T-cell (primary cell): ENCODE data around the gene WWC1. TPM values are rescaled to one million over a fixed set of nuclear protein-coding genes. Genes with fewer than 3 reads are reported as not detected.

Experiments
- ATAC-seq, 4 experiments: fragments of 200-7000 bp in 3 of 4; fragments of 150-1000 bp in 1 of 4; cut with Tn5 transposase; replicated peaks in 1 of 4; 1 replicate in 3 of 4; 2 replicates in 1 of 4; pipeline ENCODE4 v1.10.0; 2021; ENCODE audit warnings: moderate library complexity in 3 of 4, mild to moderate bottlenecking in 2 of 4, moderate number of reproducible peaks in 1 of 4
- CTCF ChIA-PET, 2 donors: fragments of 300-600 bp; sonication (Branson Sonifier 250); formaldehyde crosslinking; loops; one replicate each; lab custom pipeline; 2022; ENCODE audit warnings: antibody characterized with exemption in 2 of 2; lab: Charles Lee
- POLR2A ChIA-PET, 2 donors: fragments of 300-600 bp; sonication (Branson Sonifier 250); formaldehyde crosslinking; loops; one replicate each; lab custom pipeline; 2022; ENCODE audit warnings: antibody characterized with exemption in 2 of 2; lab: Charles Lee
- DNase-seq, 35 experiments: peaks; one replicate each; pipeline versions ENCODE4 v3.0.0 to v3.0.0-alpha.2; 2013 to 2023
- H3K27ac ChIP-seq: one replicate; pipeline ENCODE4 v1.5.1; 2013; ENCODE audit warnings: low read length
- H3K27me3 ChIP-seq, 2 experiments: replicated peaks in 1 of 2; 1 replicate in 1 of 2; 2 replicates in 1 of 2; pipeline versions ENCODE4 v1.6.1 to v1.7.0; 2013; ENCODE audit warnings: low read length in 1 of 2, mixed read lengths in 1 of 2; ENCODE audit not compliant: control insufficient read depth in 2 of 2, insufficient read depth in 2 of 2; ENCODE audit errors: extremely low read depth in 1 of 2
- H3K36me3 ChIP-seq, 2 donors: 1 replicate in 1 of 2; 2 replicates in 1 of 2; pipeline versions ENCODE4 v1.6.1 to v1.7.0; 2013; ENCODE audit warnings: low read length in 1 of 2; ENCODE audit not compliant: control insufficient read depth in 2 of 2, insufficient read depth in 1 of 2; ENCODE audit errors: extremely low read depth in 1 of 2
- H3K4me1 ChIP-seq, 2 experiments: 1 replicate in 1 of 2; 2 replicates in 1 of 2; pipeline versions ENCODE4 v1.6.1 to v1.7.0; 2013; ENCODE audit warnings: low read length in 2 of 2, mixed read lengths in 1 of 2; ENCODE audit not compliant: insufficient read depth in 2 of 2, control insufficient read depth in 1 of 2; ENCODE audit errors: extremely low read depth in 1 of 2
- H3K4me3 ChIP-seq, 2 donors: 1 replicate in 1 of 2; 2 replicates in 1 of 2; pipeline versions ENCODE4 v1.5.1 to v1.7.0; 2013; ENCODE audit warnings: mild to moderate bottlenecking in 2 of 2, low read length in 1 of 2, moderate library complexity in 1 of 2; ENCODE audit not compliant: control insufficient read depth in 1 of 2; ENCODE audit errors: extremely low read depth in 1 of 2
- H3K9me3 ChIP-seq: 2 replicates; pipeline ENCODE4 v1.7.0; 2013
- H3K27ac Mint-ChIP-seq, 2 donors: one replicate each; pipeline ENCODE4 v1.8.0; 2020 to 2021; ENCODE audit warnings: mild to moderate bottlenecking in 2 of 2, mixed read lengths in 2 of 2
- H3K27me3 Mint-ChIP-seq, 2 donors: one replicate each; pipeline ENCODE4 v1.8.0; 2021 to 2022; ENCODE audit warnings: mixed read lengths in 2 of 2
- H3K36me3 Mint-ChIP-seq: one replicate; pipeline ENCODE4 v1.8.0; 2021; ENCODE audit warnings: mixed read lengths
- H3K4me1 Mint-ChIP-seq, 3 donors: one replicate each; pipeline ENCODE4 v1.8.0; 2020 to 2022; ENCODE audit warnings: mixed read lengths in 3 of 3, mild to moderate bottlenecking in 1 of 3
- H3K4me3 Mint-ChIP-seq, 3 donors: one replicate each; pipeline ENCODE4 v1.8.0; 2020 to 2022; ENCODE audit warnings: mild to moderate bottlenecking in 3 of 3, mixed read lengths in 3 of 3, moderate library complexity in 3 of 3
- H3K9me3 Mint-ChIP-seq, 3 donors: one replicate each; pipeline ENCODE4 v1.8.0; 2020 to 2022; ENCODE audit warnings: mixed read lengths in 3 of 3
- WGBS: methylation state at CpG from one replicate; pipeline ENCODE4 v1.1.5; 2013; ENCODE audit warnings: missing lambda C conversion rate; ENCODE audit not compliant: insufficient coverage; 5-methylcytosine and 5-hydroxymethylcytosine counted together
- total RNA-seq, 35 experiments: library from RNA in 6 of 35; stranded (reverse) in 6 of 35; fragments of 120-200 nt in 1 of 35; gene quantifications; one replicate each; pipeline versions ENCODE4 v1.2.1 to v1.2.4 and lab custom pipeline; 2013 to 2026

WWC1 gene
- total RNA-seq, 5 donors from 2014 or later (not counting 1 experiment from before 2014, with no cell fraction given): 0.83 to 2.0 (median 1.6) TPM

GRCh38 chr5:168423478-168423877, 132.0 kb downstream of the WWC1 start:
- CTCF ChIA-PET: interaction anchor here in 1 of 2 donors (0.7 kb wide), 1 partner anchor 347 kb away, joined by 7 read pairs; no protein-coding TSS in a partner anchor

DNA sequence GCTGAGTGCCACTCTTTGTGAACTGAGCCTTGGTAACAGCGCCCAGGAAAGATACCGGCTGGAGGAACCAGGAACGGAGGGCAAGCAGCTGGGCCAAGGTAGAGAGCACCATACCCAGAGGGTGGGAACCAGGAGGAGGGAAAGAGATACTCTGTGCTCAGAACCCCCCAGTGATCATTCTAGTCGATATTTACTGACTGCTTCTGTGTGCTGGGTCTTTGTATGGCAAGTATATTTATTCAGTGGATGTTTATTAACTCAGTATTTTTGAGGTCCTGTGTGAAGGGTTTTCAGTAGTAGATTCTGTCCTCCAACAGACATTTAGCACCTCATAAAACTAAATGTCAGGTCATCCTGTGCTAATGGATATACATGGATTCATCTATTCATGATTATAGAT, 132.5 kb downstream of the WWC1 start:
- no peaks in the 10 kb centered on the region for H3K9me3 ChIP-seq
- H3K27ac Mint-ChIP-seq: no peak overlapping the region
- no peak for DNase-seq
- H3K36me3 Mint-ChIP-seq: no peaks in the 10 kb centered on the region
- no peak for ATAC-seq
- CTCF ChIA-PET: no interaction called here
- H3K4me3 ChIP-seq: no peak overlapping the region
- WGBS: no CpG with 5 or more reads among the region's 4 CpGs
- H3K36me3 ChIP-seq: no peaks in the 10 kb centered on the region
- H3K27me3 ChIP-seq: peaks cover 0 to 7% of the 10 kb centered on the region in 2 experiments
- H3K27ac ChIP-seq: no peak overlapping the region
- H3K9me3 Mint-ChIP-seq: no peaks in the 10 kb centered on the region
- POLR2A ChIA-PET: interaction anchor here in 1 of 2 donors (0.7 kb wide), 1 partner anchor 8 kb away, joined by 3 read pairs; no protein-coding TSS in a partner anchor
- H3K4me1 ChIP-seq: no peaks in the 10 kb centered on the region
- H3K27me3 Mint-ChIP-seq: peaks cover 0 to 13% of the 10 kb centered on the region in 2 donors
- no peak overlapping the region for H3K4me3 Mint-ChIP-seq
- H3K4me1 Mint-ChIP-seq: no peaks in the 10 kb centered on the region

More at GRCh38 chr5:168423478-168423877, 132.0 kb downstream of the WWC1 start:
- WGBS: 89% methylated on average over 6 of the region's 9 CpGs
- Mint-ChIP-seq H3K4me3 (no peak overlapping the region), H3K4me1 (no peaks in the 10 kb centered on the region), H3K36me3 (no peaks in the 10 kb centered on the region), H3K27me3 (peaks cover 0 to 13% of the 10 kb centered on the region in 2 donors), H3K9me3 (no peaks in the 10 kb centered on the region), H3K27ac (no peak overlapping the region)
- Histone ChIP-seq H3K27ac (no peak overlapping the region), H3K27me3 (peaks cover 0 to 10% of the 10 kb centered on the region in 2 experiments), H3K4me1 (no peaks in the 10 kb centered on the region), H3K4me3 (no peak overlapping the region), H3K9me3 (no peaks in the 10 kb centered on the region), H3K36me3 (no peaks in the 10 kb centered on the region)
- POLR2A ChIA-PET: interaction anchor here in 1 of 2 donors (0.7 kb wide), 1 partner anchor 8 kb away, joined by 3 read pairs; no protein-coding TSS in a partner anchor
- ATAC-seq: no peak
- no peak for DNase-seq

DNA sequence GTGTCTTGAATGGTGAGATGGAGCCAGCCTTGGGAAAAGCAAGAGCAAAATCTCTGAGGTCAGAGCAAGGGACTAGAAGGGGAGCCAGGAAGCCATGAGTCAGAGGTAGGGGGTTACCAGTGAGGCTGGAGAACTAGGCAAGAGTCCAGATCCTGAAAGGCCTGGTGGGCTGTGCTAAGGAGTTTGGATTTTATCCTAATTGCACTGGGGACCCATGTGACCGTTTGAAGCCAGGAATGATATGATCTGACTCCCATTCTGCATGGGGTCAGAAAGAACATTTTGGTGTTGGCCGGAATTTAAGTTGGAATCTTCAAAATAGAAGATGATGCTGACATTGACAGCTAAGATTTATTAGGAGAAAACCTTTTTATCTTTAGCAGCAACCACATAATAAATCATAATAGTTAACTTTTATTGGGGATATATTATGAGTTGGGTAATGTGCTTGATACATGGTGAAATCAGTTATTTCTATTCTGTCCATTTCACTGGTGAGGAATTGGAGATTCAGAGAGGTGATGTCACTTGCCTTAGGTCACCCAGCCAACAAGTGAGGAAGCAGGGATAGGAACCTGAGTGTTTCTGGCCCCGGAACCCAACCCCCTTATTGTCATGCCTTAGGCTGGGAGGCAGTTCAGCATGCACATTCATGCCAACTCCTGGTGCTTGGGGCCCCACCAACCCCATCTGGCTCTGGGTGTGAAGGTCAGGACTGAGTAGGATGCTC, 133.3 kb downstream of the WWC1 start:
- no peaks in the 10 kb centered on the region for H3K9me3 Mint-ChIP-seq
- H3K27ac ChIP-seq: no peak overlapping the region
- H3K27me3 ChIP-seq: peaks cover 0 to 7% of the 10 kb centered on the region in 2 experiments
- no peaks in the 10 kb centered on the region for H3K9me3 ChIP-seq
- H3K4me3 Mint-ChIP-seq: no peak overlapping the region
- H3K4me1 Mint-ChIP-seq: no peaks in the 10 kb centered on the region
- no peak overlapping the region for H3K27ac Mint-ChIP-seq
- peaks cover 0 to 13% of the 10 kb centered on the region in 2 donors for H3K27me3 Mint-ChIP-seq
- no peaks in the 10 kb centered on the region for H3K4me1 ChIP-seq
- no peak for ATAC-seq
- DNase-seq: no peak
- H3K36me3 ChIP-seq: no peaks in the 10 kb centered on the region
- ChIA-PET CTCF (no interaction called here), POLR2A (no interaction called here)
- 80% methylated on average over 1 of the region's 3 CpGs for WGBS
- no peaks in the 10 kb centered on the region for H3K36me3 Mint-ChIP-seq
- no peak overlapping the region for H3K4me3 ChIP-seq

GRCh38 chr5:168426007-168426863, 134.8 kb downstream of the WWC1 start:
- WGBS: 96% methylated on average over 9 of the region's 17 CpGs
- no peak overlapping the region for H3K27ac Mint-ChIP-seq
- no peaks in the 10 kb centered on the region for H3K4me1 Mint-ChIP-seq
- H3K36me3 Mint-ChIP-seq: no peaks in the 10 kb centered on the region
- H3K4me3 Mint-ChIP-seq: no peak overlapping the region
- POLR2A ChIA-PET: no interaction called here
- H3K27me3 Mint-ChIP-seq: peaks cover 0 to 4% of the 10 kb centered on the region in 2 donors
- Histone ChIP-seq H3K27me3 (peaks cover 0 to 5% of the 10 kb centered on the region in 2 experiments), H3K4me3 (no peak overlapping the region), H3K36me3 (no peaks in the 10 kb centered on the region), H3K27ac (no peak overlapping the region), H3K4me1 (no peaks in the 10 kb centered on the region), H3K9me3 (no peaks in the 10 kb centered on the region)
- DNase-seq (no peak), ATAC-seq (no peak)
- no peaks in the 10 kb centered on the region for H3K9me3 Mint-ChIP-seq
- CTCF ChIA-PET: no interaction called here

GRCh38 chr5:168426864-168427172, 135.4 kb downstream of the WWC1 start:
- no peaks in the 10 kb centered on the region for H3K4me1 ChIP-seq
- ATAC-seq: no peak

DNA sequence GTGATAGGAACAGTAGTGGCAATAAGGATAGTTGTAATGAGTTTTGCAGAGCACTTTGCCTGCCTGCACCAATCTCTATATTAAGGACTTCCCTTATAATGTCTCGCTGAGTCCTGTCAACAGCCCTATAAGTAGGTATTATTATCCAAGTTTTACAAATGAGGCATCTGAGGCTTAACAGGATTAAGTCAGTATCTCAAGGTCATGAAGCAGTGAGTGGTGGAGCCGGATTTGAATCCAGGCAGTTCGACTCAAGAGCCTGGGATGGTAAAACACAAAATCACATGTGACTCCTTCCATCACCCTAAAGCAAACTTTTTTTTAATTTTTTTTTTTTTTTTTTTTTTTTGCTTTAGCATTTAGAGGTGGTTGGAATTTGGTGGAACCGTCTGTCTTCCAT, 135.8 kb downstream of the WWC1 start:
- H3K4me1 ChIP-seq: no peaks in the 10 kb centered on the region
- H3K36me3 ChIP-seq: no peaks in the 10 kb centered on the region
- Mint-ChIP-seq H3K4me1 (no peaks in the 10 kb centered on the region), H3K27ac (no peak overlapping the region), H3K9me3 (no peaks in the 10 kb centered on the region), H3K27me3 (no peaks in the 10 kb centered on the region), H3K4me3 (no peak overlapping the region), H3K36me3 (no peaks in the 10 kb centered on the region)
- H3K9me3 ChIP-seq: no peaks in the 10 kb centered on the region
- whole genome bisulfite sequencing: no CpG with 5 or more reads among the region's 4 CpGs
- H3K27me3 ChIP-seq: peaks cover 0 to 5% of the 10 kb centered on the region in 2 experiments
- POLR2A ChIA-PET: no interaction called here
- no peak overlapping the region for H3K4me3 ChIP-seq
- ATAC-seq (no peak), DNase-seq (no peak)
- CTCF ChIA-PET: no interaction called here
- H3K27ac ChIP-seq: no peak overlapping the region

More at GRCh38 chr5:168426864-168427172, 135.4 kb downstream of the WWC1 start:
- no peaks in the 10 kb centered on the region for H3K36me3 ChIP-seq
- no peak for DNase-seq
- H3K4me3 ChIP-seq: no peak overlapping the region
- Mint-ChIP-seq H3K27me3 (peaks cover 0 to 3% of the 10 kb centered on the region in 2 donors), H3K36me3 (no peaks in the 10 kb centered on the region), H3K27ac (no peak overlapping the region), H3K9me3 (no peaks in the 10 kb centered on the region), H3K4me1 (no peaks in the 10 kb centered on the region), H3K4me3 (no peak overlapping the region)
- ChIA-PET CTCF (no interaction called here), POLR2A (no interaction called here)
- H3K27ac ChIP-seq: no peak overlapping the region
- H3K9me3 ChIP-seq: no peaks in the 10 kb centered on the region
- H3K27me3 ChIP-seq: peaks cover 0 to 5% of the 10 kb centered on the region in 2 experiments
- 70% methylated on average over 4 of the region's 5 CpGs for WGBS
